SHP77 (cell line): ENCODE measurements around the gene PLD4.
A peak's percentile ranks its signal among the peaks of the same experiment; 100 is the strongest.
"Not testable (repeated sequence)": the region's sequence is repeated elsewhere in the genome, so short reads cannot be mapped to it uniquely, and the experiment has no call there.

Experiments used
- DNase-seq, 2 experiments: peaks; one replicate each; lab custom pipeline; 2025; lab: John Stamatoyannopoulos, UW

Gene PLD4, protein sequence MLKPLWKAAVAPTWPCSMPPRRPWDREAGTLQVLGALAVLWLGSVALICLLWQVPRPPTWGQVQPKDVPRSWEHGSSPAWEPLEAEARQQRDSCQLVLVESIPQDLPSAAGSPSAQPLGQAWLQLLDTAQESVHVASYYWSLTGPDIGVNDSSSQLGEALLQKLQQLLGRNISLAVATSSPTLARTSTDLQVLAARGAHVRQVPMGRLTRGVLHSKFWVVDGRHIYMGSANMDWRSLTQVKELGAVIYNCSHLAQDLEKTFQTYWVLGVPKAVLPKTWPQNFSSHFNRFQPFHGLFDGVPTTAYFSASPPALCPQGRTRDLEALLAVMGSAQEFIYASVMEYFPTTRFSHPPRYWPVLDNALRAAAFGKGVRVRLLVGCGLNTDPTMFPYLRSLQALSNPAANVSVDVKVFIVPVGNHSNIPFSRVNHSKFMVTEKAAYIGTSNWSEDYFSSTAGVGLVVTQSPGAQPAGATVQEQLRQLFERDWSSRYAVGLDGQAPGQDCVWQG

DNA sequence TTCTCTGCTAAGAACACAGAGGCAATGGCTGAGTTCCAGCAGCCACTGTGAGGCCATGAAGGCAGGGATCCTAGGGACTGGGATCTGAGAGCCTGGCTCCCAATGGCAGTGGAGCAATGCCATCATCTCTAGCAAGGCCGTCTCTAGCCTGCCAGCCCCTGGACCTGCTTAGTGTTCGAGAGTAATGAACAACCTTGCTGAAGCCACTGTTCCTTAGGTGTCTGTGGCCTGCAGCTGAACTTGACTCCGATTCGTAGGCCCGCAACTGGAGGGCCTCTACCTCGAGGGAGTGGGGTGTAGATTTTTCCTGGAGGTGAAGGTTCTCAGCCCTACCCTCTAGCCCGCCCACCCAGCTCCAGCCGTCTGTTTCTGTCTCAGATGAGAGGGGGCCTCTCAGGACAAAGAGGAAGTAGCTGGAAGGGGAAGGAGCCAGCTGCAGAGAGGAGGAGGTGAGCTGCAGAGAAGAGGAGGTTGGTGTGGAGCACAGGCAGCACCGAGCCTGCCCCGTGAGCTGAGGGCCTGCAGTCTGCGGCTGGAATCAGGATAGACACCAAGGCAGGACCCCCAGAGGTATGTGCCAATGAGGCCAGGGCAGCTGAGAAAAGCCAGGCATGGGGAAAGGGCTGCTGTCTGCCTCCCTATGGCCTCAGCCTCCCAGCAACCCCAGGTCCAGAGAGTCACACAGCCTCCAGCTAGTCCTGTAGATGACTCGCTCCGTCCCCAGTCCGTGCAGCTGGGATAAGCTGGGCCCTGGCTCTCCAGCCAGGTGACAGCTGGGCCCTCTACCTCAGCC is at the start of gene PLD4:
Gene PLD4, plus strand, starts transcription at position 459 of the 793 bp plus-strand sequence. CDS start 2,262 bp downstream, outside the sequence.
- DNase-seq = no peak

DNA sequence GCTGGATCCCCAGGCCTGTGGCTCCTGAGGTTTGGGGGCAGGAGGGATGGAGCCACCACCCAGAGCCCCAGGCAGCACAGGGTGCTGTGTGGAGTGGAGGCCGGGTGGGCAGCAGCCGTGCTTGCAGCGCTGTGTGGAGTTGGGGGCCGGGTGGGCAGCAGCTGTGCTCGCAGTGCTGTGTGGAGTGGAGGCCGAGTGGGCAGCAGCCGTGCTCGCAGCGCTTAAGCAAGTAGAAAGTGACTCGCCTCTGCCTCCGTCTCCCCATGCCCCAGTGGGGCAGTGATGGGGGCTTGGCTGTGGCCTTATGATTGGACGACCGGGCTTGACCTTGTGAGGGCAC is 49.3 kb upstream of the PLD4 start:
- DNase-seq = no peak

DNA sequence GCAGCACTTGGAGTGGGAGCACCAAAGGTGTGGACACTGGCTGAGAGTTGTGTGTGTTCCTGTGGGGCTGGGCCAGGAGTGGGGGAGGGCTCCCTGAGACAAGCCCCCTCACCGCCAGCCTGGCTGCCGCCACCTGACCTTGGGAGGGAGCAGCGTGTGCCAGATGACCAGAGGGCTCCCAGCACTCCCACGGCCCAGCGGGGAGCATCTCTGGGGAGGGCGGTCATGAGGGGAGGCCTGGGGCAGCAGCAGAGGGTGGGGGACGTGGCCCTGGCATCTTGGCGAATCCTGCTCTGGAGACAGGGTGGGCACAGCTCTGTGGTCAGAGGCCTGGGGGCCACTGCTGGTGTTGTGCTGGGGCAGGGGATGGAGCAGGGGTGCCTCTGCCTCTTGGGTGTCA is 48.9 kb upstream of the PLD4 start:
- no peak for DNase-seq

DNA sequence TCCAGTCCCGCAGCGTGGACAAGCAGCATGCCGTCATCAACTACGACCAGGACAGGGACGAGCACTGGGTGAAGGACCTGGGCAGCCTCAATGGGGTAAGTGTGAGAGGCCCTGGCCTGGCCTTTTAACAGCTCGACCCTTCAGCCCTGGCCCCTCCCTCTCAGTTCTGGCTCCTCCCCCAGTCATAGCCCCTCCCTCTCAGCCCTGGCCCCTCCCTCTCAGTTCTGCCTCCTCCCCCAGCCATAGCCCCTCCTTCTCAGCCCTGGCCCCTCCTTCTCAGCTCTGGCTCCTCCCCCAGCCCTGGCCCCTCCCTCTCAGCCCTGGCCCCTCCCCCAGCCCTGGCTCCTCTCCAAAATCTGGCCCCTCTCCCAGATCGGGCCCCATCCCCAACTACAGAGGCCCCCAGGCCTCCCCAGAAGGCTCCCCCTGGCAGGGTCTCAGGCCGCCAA is 48.4 kb upstream of the PLD4 start:
- no peak for DNase-seq

DNA sequence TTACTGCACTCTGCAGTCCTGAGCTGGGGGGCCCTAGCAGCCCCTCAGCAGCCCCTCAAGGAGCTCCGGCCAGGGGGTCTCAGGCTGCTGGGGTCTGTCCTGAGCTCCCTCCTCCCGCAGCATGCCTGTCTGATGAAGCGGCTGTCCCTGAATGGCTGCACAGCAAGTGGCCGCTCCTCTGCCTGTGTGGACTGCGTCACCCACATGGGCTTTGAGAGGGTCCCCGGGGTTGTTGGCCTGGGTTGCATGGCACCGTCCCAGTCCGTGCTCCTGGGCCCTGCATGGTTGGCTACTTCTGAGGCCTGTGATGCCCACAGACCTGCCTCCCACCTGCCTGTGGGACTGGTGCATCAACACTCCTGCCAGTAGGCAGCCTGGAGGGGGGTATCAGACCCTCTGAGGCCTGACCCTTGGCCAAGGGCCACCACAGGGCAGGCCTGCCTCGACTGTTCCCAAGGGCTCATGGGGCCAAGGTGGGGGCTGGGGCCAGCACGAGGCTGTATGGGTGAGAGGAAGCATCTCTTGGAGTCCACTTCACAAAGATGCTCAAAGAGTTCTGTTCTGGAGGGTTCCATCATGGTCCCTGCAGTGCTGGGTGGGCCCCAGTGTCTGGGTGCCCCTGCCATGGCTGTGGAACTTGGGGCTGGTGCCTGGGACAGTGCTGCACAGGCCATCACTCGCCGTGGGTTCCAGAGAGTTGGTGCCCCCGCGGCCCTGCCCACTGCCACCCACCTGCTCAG is 47.4 kb upstream of the PLD4 start:
- DNase-seq = no peak

DNA sequence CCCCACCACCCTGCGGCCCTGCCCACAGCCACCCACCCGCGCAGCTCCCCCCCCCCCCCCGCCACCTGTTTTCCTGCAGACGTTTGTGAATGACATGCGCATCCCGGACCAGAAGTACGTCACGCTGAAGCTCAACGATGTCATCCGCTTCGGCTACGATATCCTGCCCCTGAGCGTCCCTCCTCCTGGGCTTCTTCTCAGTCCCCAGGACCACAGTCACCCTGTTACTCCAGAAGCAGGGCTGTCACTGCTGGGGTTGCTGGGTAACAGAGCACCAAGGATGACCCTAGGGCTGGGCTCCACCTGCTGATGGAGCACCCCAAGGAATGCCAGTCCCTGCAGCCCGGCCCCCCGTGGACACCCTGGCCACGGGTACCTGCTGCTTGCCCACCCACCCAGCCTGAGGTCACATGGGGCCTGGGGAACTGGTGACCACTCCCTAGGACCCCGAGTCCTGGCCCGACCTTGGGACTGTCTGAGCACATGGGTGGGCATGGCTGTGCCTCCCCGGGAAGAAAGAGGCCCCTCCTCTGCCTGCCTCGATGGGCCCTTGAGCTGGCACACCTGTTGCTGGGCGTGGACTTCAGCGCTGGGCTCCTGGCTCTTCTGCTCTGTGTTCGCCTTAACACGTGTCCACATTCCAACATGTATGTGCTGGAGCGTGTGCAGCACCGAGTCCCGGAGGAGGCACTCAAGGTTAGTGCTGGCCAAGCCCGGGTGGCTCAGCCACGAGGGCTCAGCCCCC is 46.7 kb upstream of the PLD4 start:
- no peak for DNase-seq

DNA sequence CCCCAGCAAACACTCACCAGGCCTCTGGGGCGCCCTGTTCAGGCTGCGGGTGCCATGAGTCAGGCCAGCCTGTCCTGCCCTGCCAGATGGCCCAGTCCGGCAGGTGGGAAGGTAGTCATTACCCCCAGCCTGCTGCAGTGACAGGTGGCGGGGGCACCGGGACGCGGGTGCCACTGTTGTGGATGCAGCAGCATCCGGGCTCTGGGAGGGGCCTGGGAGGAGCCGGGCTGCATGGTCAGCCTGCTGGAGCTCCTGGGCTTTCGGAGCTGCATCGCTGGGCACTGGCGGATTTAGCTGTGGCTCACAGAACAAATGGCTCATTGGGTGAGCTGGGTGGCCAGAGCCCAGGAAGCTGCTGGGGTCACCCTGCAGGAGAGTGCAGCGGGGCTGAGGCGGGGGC is 46.1 kb upstream of the PLD4 start:
- peak; percentile 25 to 44 for DNase-seq

DNA sequence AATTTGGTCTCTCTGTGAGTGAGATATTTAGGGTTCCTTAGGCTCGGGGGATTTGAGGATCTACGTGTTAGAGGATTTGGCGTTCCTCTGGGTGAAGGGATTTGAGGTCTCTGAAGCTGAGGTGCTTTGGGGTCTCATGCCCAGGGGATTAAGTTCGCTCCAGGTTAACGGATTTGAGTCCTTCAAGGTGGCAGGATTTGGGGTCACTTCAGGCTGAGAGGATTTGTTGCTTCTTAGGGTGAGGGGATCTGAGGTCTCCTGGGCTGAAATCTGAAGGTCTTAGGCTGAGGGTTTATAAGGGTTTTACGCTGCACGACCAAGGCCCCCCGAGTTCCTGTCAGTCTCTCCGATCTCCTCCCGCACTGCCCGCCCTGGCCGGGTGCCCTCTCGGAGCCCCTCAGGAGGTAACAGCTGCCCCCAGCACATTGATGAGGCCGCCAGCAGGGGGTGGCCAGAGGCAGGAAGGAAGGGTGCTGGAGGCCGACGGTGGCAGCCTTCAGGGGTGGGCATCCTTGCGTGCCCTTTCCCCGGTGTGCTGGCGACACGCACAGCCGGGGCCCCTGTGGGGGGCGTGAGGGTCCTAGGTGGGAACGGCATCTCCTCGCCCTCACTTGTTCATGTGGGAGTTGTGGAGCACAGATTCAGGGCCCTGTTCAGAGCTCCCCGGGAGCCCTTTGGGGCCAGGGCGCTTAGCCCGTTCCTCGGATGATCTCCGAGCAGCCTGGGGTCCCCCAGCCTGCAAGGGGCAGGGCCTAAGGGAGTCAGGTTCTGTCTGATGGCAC is 45.3 kb upstream of the PLD4 start:
- DNase-seq = no peak

DNA sequence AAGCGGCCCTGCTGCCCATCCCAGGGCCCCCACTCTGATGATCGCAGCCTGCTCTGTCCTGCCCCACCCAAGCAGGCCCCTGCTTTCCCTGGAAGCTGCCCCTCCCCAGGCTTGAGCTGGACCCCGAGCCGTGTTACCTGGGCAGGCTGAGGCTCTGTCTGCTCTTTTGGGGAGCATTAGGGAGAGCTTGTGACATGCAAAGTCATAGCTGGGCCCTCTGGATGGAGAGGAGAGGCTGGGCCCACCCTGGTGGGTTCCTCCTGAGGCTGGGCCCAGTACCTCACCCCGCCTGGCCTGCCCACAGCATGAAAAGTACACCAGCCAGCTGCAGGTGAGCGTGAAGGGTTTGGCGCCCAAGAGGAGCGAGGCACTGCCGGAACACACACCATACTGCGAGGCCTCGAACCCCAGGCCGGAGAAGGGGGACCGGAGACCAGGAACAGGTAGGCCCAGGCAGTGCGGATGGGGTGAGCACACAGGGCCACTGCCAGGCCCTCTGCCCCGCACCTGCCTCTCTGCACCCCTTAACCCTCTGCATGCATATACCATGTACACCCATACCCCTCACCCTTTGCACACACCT is 44.6 kb upstream of the PLD4 start:
- no peak for DNase-seq

DNA sequence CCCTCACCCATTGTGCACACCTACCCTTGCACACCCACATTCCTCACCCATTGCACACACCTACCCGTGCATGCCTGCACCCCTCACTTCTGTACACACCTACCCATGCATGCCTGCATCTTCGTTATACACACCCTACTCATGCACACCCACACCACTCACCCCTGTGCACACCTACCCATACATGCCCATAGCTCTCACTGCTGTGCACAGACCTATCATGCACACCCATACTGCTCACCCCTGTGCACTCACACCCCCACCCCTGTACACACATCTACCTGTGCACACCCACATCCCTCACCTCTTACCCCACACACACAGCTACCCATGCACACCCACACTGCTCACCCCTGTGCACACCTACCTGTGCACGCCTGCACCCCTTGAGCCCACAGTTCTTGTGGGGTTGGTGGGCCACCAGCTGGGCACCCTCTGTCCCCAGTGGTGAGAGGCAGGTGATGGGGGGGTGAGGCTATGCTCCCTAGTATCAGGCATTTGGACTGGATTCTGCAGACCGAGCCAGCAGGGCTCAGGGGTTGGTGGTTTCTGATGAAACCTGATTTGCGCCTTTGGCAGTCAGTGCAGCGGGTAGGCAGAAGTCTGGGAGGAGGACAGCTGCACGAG is 44.0 kb upstream of the PLD4 start:
- no peak for DNase-seq

DNA sequence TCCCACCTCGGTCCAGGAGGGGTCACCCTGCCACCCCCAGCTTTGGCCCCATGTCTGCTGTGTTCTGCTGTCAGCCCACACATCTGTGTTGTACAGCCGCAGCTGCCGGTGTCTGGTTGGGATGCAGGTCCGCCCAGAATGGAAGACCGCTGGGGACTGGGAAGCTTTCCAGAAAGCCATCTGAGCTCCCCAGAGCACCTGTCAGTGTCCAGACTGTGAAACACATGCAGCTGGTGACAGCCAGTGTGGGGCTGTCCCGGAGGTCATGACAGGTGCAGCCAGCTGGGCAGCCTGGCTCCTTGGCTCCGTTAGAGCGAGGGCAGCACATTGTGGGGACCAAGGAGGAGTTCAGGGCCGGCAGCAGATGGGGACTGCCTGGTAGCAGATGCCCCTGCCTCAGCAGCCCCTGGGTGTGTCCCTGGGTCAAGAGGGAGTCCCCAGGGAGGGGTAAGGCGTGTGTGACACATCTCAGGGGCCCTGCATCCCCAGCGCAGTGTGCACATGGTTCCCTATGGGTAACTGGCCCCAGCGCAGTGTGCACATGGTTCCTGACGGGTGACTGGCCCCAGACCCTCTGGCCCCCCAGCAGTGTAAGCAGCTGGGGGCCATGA is 43.2 kb upstream of the PLD4 start:
- DNase-seq = peak; percentile 94 to 95

DNA sequence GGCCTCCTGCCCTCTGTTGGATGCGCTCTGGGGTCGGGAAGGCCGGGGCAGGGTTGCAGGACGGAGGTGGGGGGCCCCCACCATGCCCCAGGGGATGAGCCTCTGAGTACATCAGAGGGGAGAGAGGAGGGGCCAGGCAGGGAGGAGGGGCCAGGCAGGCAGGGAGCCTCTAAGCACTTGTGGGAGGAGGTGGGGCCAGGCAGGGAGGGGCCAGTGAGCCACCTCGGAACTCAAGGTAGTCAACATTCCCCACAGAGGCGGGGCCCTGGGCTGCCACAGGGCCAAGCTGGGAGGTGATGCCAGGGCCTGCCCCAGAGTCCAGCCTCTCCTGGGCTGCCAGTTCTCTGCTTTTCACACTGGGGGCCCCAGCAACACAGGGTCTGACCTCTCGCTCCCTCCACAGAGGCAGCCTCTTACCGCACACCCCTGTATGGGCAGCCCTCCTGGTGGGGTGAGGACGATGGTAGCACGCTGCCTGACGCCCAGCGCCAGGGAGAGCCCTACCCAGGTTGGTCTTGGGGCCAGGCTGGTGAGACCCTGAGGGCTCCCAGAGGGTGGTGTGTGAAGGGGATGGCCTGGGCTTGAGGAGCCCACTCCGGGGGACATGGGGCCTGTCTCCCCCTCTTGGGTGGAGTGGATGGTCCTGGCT is 42.2 kb upstream of the PLD4 start:
- DNase-seq = no peak

DNA sequence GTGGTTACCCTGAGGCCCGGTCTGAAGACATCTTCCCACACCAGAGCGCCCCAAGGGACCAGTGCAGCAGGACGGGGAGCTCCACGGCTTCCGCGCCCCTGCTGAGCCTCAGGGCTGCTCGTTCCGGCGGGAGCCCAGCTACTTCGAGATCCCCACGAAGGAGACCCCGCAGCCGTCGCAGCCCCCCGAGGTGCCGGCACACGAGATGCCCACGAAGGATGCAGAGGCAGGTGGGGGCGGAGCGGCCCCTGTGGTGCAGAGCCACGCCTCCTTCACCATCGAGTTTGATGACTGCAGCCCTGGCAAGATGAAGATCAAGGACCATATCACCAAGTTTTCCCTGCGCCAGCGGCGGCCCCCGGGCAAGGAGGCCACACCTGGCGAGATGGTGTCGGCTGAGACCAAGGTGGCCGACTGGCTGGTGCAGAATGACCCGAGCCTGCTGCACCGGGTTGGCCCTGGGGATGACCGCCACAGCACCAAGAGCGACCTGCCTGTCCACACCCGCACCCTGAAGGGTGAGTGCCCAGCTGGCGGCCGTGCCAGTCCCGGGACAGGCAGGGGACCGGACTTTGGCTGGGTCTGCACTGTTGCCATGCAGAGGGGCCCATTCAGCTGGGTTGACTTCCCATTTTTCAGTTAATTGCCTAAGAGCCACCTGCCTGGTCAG is 41.6 kb upstream of the PLD4 start:
- DNase-seq = no peak

DNA sequence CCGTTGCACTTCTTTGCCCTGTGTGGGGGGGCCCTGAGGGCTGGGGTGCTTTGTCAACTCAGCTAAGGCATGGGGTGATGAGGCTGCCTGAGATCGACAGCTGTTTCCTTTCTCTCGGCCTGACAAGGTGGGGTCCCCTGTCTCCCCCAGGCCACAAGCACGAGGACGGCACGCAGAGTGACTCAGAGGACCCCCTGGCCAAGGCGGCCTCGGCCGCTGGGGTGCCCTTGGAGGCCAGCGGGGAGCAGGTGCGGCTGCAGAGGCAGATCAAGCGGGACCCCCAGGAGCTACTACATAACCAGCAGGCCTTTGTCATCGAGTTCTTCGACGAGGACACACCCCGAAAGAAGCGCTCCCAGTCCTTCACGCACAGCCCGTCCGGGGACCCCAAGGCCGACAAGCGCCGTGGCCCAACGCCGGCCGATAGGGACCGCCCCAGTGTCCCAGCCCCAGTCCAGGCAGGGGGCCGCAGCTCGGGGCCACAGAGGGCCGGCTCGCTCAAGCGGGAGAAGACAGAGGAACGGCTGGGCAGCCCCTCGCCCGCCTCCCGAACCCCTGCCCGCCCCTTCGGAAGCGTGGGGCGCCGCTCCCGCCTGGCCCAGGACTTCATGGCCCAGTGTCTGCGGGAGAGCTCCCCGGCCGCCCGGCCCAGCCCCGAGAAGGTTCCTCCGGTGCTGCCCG is 40.9 kb upstream of the PLD4 start:
- no peak for DNase-seq

DNA sequence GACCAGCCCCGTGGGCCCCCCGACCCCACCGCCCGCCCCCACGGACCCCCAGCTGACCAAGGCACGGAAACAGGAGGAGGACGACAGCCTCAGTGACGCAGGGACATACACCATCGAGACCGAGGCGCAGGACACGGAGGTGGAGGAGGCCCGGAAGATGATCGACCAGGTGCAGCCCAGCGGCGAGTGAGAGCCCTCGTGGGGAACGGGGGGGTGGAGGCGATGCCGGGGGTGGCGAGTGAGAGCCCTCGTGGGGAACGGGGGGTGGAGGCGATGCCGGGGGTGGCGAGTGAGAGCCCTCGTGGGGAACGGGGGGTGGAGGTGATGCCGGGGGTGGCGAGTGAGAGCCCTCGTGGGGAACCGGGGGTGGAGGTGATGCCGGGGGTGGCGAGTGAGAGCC is 40.3 kb upstream of the PLD4 start:
- DNase-seq = not testable (repeated sequence)

DNA sequence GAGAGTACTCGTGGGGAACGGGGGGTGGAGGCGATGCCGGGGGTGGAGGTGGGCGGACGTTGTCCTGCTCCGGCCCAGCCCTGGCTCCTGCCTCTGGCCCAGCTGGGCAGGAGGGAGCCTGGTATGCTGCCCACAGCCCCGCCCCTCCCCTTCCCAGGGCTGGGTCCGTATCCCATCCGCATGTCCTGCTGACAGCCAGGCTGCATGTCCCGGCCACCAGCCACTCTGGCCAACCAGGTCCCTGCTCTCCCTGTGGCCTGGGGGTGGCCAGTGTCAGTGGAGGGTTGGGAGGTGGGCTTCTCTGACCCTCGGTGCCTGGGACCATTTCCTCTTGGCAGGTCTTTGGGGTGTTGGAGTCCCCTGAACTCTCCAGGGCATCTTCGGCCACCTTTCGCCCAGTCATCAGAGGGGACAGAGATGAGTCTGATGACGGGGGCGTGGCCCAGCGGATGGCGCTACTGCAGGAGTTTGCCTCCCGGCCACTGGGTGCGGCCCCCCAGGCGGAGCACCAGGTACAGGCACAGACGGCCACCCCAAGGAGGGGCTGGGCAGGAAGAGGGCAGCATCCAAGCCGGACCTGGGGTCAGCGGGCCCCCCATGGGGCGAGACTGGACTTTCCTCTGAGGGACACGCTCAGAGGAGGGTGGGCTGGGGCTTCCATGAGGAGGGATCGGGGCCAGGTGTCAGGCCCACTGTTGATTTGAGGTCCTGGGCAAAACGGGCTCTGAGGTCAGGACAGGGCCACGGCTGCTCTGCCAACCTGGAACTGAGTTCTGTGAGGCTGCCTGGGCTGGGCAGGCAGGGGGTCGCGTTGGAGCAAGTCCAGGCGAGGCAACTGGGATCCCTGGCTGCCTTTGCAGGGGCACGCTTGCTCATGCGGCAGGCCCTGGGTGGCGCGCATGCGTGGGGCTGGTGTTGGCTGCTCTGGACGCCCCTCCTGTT is 39.4 kb upstream of the PLD4 start:
- no peak for DNase-seq
